SK-N-SH treated with all-trans-retinoic acid at 6 μM for 48 hours (cell line): ENCODE data around the gene STOML1.

Experiments used
- ATAC-seq: fragments of 200-7000 bp; cut with Tn5 transposase; 3 replicates; pipeline ENCODE4 v1.9.1; 2020; ENCODE audit warnings: mild to moderate bottlenecking, moderate library complexity
- ARNTL ChIP-seq: fragments of 450-650 bp; formaldehyde crosslinking; IDR thresholded peaks from 2 replicates; pipeline ENCODE4 v1.5.0; 2020; ENCODE audit warnings: low read depth, mild to moderate bottlenecking, moderate library complexity, borderline replicate concordance
- ESRRG ChIP-seq: fragments of 250-450 bp; sonication (Bioruptor Pico); IDR thresholded peaks from 2 replicates; pipeline ENCODE4 v1.6.1; 2021; ENCODE audit warnings: mild to moderate bottlenecking
- GLIS3 ChIP-seq: fragments of 250-450 bp; sonication (Bioruptor Pico); IDR thresholded peaks from 2 replicates; pipeline ENCODE4 v1.5.0; 2020; ENCODE audit warnings: mild to moderate bottlenecking, moderate library complexity
- ISL1 ChIP-seq: fragments of 250-450 bp; sonication (Bioruptor Pico); IDR thresholded peaks from 2 replicates; pipeline ENCODE4 v2.1.2; 2022; ENCODE audit warnings: mild to moderate bottlenecking, moderate library complexity
- OSR1 ChIP-seq: fragments of 250-450 bp; sonication (Bioruptor Pico); IDR thresholded peaks from 2 replicates; pipeline ENCODE4 v1.8.0; 2022; ENCODE audit warnings: moderate library complexity, mild to moderate bottlenecking, inconsistent platforms
- RARB ChIP-seq: fragments of 250-450 bp; sonication (Bioruptor Pico); IDR thresholded peaks from 2 replicates; pipeline ENCODE4 v1.8.0; 2021; ENCODE audit warnings: mild to moderate bottlenecking, moderate library complexity
- SNAI2 ChIP-seq: fragments of 250-450 bp; sonication (Bioruptor Pico); IDR thresholded peaks from 2 replicates; pipeline ENCODE4 v1.5.0; 2020; ENCODE audit warnings: mild to moderate bottlenecking, moderate library complexity
- TCF4 ChIP-seq: fragments of 250-450 bp; sonication (Bioruptor Pico); IDR thresholded peaks from 2 replicates; pipeline ENCODE4 v1.8.0; 2021; ENCODE audit warnings: mild to moderate bottlenecking, moderate library complexity, borderline replicate concordance
- TOX ChIP-seq: fragments of 250-450 bp; sonication (Bioruptor Pico); IDR thresholded peaks from 2 replicates; pipeline ENCODE4 v1.8.0; 2021; ENCODE audit warnings: mild to moderate bottlenecking, moderate library complexity, borderline replicate concordance
- ZC3H10 ChIP-seq: fragments of 250-450 bp; sonication (Bioruptor Pico); IDR thresholded peaks from 2 replicates; pipeline ENCODE4 v1.5.1; 2021; ENCODE audit warnings: mild to moderate bottlenecking, moderate library complexity
- ZFP30 ChIP-seq: fragments of 450-650 bp; formaldehyde crosslinking; IDR thresholded peaks from 2 replicates; pipeline ENCODE4 v1.5.0; 2022; ENCODE audit warnings: mild to moderate bottlenecking, moderate library complexity
- TF ChIP-seq, protein P1 (sequence below): fragments of 250-450 bp; sonication (Bioruptor Pico); IDR thresholded peaks from 2 replicates; pipeline ENCODE4 v1.5.1; 2020; ENCODE audit warnings: low read depth, mild to moderate bottlenecking, moderate library complexity
- TF ChIP-seq, protein P2 (sequence below): fragments of 250-450 bp; sonication (Bioruptor Pico); IDR thresholded peaks from 2 replicates; pipeline ENCODE4 v1.8.0; 2020; ENCODE audit warnings: mild to moderate bottlenecking, moderate library complexity, borderline replicate concordance
- TF ChIP-seq, protein P3 (sequence below): fragments of 250-450 bp; sonication (Bioruptor Pico); IDR thresholded peaks from 2 replicates; pipeline ENCODE4 v1.8.0; 2021; ENCODE audit warnings: low read depth, mild to moderate bottlenecking, moderate library complexity, borderline replicate concordance
- TF ChIP-seq, protein P4 (sequence below): fragments of 250-450 bp; sonication (Bioruptor Pico); IDR thresholded peaks from 2 replicates; pipeline ENCODE4 v1.5.1; 2021; ENCODE audit warnings: mild to moderate bottlenecking, moderate library complexity
- TF ChIP-seq, protein P5 (sequence below): fragments of 250-450 bp; sonication (Bioruptor Pico); IDR thresholded peaks from 2 replicates; pipeline ENCODE4 v1.5.0; 2020; ENCODE audit warnings: mild to moderate bottlenecking, moderate library complexity

Gene STOML1

DNA sequence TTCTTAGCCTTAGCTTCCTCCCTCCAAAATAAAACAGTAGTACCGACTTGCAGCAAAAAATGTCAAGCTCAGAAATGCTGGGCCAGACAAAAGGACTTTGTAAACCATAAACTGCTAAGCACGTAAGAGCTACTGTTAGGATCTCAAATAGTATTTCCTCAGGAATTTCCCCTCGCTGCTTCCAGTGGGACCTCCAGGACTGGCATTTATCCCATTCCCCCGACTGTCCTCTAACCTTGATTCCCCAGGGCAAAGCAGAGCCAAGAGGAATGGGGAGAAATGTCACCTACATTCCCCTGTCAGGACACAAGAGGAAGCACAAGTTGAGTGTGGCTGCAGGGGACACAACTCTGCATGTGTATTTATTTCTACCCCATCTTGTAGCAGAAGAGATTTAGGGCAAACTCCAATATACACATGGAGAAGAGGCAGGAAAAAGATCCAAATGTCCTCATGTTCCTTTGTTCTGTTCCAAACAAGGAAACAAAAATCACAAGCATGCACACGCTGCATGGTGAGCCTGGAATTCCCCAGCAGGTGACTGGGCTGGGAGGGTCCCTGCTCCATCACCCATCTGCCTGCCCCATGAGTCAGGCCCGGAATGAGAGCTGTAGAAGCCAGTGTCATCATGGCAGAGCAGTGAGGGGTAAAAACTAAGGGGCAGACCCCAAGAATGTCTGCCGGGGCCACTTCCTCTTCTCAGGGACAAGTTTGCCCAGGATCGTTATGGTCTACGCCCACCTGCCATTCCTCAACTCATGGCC is 4.2 kb downstream of the STOML1 start:
- no peak for ATAC-seq
- TF ChIP-seq GLIS3: no peak

DNA sequence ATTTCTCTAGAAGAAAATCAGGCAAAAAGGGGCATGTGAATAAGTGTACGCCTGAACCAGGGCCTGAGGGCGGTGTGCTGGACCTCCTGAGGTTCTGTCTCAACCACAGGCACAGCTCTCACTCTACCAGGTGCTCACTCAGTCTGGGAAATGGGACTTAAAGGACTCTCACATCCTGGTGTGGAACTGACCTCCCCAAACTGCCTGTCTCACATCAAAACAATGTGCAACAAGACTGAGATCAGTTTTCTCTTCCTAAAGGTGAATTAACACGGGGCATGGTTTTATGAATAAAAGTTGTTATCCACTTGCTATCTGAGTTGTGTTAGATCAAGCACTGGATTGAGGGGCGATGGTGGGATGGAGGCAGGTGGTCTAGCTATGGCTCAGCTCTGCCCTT is 4.8 kb downstream of the STOML1 start:
- TF ChIP-seq RARB: no peak
- TF ChIP-seq, protein P1, sequence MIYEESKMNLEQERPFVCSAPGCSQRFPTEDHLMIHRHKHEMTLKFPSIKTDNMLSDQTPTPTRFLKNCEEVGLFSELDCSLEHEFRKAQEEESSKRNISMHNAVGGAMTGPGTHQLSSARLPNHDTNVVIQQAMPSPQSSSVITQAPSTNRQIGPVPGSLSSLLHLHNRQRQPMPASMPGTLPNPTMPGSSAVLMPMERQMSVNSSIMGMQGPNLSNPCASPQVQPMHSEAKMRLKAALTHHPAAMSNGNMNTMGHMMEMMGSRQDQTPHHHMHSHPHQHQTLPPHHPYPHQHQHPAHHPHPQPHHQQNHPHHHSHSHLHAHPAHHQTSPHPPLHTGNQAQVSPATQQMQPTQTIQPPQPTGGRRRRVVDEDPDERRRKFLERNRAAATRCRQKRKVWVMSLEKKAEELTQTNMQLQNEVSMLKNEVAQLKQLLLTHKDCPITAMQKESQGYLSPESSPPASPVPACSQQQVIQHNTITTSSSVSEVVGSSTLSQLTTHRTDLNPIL (CRISPR knock-in tag): no peak
- TF ChIP-seq, protein P2, sequence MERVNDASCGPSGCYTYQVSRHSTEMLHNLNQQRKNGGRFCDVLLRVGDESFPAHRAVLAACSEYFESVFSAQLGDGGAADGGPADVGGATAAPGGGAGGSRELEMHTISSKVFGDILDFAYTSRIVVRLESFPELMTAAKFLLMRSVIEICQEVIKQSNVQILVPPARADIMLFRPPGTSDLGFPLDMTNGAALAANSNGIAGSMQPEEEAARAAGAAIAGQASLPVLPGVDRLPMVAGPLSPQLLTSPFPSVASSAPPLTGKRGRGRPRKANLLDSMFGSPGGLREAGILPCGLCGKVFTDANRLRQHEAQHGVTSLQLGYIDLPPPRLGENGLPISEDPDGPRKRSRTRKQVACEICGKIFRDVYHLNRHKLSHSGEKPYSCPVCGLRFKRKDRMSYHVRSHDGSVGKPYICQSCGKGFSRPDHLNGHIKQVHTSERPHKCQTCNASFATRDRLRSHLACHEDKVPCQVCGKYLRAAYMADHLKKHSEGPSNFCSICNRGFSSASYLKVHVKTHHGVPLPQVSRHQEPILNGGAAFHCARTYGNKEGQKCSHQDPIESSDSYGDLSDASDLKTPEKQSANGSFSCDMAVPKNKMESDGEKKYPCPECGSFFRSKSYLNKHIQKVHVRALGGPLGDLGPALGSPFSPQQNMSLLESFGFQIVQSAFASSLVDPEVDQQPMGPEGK: no peak
- TF ChIP-seq, protein P3, sequence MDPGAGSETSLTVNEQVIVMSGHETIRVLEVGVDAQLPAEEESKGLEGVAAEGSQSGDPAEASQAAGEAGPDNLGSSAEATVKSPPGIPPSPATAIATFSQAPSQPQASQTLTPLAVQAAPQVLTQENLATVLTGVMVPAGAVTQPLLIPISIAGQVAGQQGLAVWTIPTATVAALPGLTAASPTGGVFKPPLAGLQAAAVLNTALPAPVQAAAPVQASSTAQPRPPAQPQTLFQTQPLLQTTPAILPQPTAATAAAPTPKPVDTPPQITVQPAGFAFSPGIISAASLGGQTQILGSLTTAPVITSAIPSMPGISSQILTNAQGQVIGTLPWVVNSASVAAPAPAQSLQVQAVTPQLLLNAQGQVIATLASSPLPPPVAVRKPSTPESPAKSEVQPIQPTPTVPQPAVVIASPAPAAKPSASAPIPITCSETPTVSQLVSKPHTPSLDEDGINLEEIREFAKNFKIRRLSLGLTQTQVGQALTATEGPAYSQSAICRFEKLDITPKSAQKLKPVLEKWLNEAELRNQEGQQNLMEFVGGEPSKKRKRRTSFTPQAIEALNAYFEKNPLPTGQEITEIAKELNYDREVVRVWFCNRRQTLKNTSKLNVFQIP (CRISPR knock-in tag): no peak
- no peak for TF ChIP-seq GLIS3
- ATAC-seq: no peak

DNA sequence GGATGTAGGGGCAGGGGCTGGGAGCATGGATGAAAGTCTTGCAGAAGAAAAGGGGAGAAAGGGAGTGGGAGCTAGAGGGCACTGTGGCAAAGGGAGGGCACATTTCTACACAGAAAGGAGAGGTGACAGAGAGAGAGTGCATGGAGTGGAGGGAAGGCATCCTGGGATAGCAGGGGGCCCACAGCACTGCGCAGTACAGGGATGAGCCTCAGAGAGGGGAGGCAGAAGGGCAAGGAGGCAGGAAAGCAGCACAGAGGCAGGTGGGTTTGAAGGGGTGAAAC is 5.4 kb downstream of the STOML1 start:
- TF ChIP-seq, protein P4, sequence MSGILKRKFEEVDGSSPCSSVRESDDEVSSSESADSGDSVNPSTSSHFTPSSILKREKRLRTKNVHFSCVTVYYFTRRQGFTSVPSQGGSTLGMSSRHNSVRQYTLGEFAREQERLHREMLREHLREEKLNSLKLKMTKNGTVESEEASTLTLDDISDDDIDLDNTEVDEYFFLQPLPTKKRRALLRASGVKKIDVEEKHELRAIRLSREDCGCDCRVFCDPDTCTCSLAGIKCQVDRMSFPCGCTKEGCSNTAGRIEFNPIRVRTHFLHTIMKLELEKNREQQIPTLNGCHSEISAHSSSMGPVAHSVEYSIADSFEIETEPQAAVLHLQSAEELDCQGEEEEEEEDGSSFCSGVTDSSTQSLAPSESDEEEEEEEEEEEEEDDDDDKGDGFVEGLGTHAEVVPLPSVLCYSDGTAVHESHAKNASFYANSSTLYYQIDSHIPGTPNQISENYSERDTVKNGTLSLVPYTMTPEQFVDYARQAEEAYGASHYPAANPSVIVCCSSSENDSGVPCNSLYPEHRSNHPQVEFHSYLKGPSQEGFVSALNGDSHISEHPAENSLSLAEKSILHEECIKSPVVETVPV (CRISPR knock-in tag): no peak
- TF ChIP-seq ZC3H10 (no peak), TCF4 (CRISPR knock-in tag) (no peak), RARB (no peak), ISL1 (CRISPR knock-in tag) (no peak), ESRRG (CRISPR knock-in tag) (no peak), OSR1 (CRISPR knock-in tag) (no peak), ARNTL (CRISPR knock-in tag) (no peak), ZFP30 (no peak), SNAI2 (CRISPR knock-in tag) (no peak), TOX (no peak)
- TF ChIP-seq, protein P3 (CRISPR knock-in tag): no peak
- TF ChIP-seq, protein P5, sequence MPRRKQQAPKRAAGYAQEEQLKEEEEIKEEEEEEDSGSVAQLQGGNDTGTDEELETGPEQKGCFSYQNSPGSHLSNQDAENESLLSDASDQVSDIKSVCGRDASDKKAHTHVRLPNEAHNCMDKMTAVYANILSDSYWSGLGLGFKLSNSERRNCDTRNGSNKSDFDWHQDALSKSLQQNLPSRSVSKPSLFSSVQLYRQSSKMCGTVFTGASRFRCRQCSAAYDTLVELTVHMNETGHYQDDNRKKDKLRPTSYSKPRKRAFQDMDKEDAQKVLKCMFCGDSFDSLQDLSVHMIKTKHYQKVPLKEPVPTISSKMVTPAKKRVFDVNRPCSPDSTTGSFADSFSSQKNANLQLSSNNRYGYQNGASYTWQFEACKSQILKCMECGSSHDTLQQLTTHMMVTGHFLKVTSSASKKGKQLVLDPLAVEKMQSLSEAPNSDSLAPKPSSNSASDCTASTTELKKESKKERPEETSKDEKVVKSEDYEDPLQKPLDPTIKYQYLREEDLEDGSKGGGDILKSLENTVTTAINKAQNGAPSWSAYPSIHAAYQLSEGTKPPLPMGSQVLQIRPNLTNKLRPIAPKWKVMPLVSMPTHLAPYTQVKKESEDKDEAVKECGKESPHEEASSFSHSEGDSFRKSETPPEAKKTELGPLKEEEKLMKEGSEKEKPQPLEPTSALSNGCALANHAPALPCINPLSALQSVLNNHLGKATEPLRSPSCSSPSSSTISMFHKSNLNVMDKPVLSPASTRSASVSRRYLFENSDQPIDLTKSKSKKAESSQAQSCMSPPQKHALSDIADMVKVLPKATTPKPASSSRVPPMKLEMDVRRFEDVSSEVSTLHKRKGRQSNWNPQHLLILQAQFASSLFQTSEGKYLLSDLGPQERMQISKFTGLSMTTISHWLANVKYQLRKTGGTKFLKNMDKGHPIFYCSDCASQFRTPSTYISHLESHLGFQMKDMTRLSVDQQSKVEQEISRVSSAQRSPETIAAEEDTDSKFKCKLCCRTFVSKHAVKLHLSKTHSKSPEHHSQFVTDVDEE (CRISPR knock-in tag): no peak
- TF ChIP-seq, all 23 proteins: peak for 0
- ATAC-seq: no peak

DNA sequence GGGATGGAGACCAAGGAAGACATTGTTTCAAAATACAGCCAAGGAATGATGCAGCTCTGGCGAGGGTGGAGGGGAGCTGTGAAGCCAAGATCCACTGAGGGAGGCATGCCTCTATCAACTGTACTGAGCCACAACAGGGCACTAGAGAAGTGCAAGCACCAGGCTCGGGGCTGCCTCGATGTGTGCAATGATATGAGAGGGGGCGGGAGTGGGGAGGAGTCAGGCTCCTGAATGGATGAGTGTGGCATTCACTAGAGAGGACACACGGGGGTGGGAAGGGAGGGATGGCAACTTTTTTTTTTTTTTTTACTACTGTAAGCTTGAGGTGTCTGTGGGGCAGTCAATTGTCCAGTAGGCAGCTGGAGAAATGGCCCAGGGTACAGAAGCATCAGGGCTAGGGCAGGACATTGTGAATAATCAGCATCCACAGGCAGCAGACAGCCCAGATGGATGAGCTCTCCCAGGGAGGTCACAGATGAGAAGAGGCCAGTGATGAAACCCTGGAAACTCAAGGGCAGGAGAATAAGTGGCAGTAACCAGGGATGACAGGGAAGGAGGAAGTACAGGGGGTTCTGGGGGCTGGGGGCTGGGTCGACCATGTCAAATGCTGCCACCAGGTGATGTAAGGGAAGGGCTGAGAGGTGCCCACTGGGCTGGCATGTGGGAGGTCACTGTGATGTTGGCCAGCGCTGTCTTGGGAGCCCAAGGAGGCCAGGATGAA is 5.9 kb downstream of the STOML1 start:
- ATAC-seq: no peak
- TF ChIP-seq, protein P2: no peak
- TF ChIP-seq, protein P5 (CRISPR knock-in tag): no peak
- TF ChIP-seq OSR1 (CRISPR knock-in tag) (no peak), ZFP30 (no peak)
- TF ChIP-seq, protein P3 (CRISPR knock-in tag): no peak
